Activated CD8-positive, alpha-beta memory T cell treated with anti-CD3 and anti-CD28 coated beads, Interleukin-2, amount 50 U/mL, for 1 hour (primary cell): ENCODE data around the gene PIK3AP1.
"Not testable (repeated sequence)": the region's sequence is repeated elsewhere in the genome, so short reads cannot be mapped to it uniquely, and the experiment has no call there.

Experiments
- DNase-seq: peaks from one replicate; pipeline ENCODE4 v3.0.0-alpha.2; 2020; ENCODE audit errors: extremely low read depth

Gene PIK3AP1

GRCh38 chr10:96724621-96725020 is 4.3 kb upstream of the PIK3AP1 start:
- DNase-seq: no peak

GRCh38 chr10:96721207-96721572 is 876 bp upstream of the PIK3AP1 start:
- no peak for DNase-seq

GRCh38 chr10:96719850-96720421 is 378 bp downstream of the PIK3AP1 start:
- DNase-seq: peak; percentile 8

- no peak for DNase-seq
Measured at GRCh38 chr10:96719200-96719599, 1.1 kb downstream of the PIK3AP1 start.

- no peak for DNase-seq
Measured at GRCh38 chr10:96718304-96718990, 1.9 kb downstream of the PIK3AP1 start.

- no peak for DNase-seq
Measured at GRCh38 chr10:96716390-96716789, 3.9 kb downstream of the PIK3AP1 start.

GRCh38 chr10:96714746-96715255 is 5.5 kb downstream of the PIK3AP1 start:
- no peak for DNase-seq

- no peak for DNase-seq
Measured at GRCh38 chr10:96714031-96714590, 6.2 kb downstream of the PIK3AP1 start.

- DNase-seq: no peak
Measured at GRCh38 chr10:96712662-96713271, 7.5 kb downstream of the PIK3AP1 start.

- no peak for DNase-seq
Measured at GRCh38 chr10:96711048-96711728, 9.1 kb downstream of the PIK3AP1 start.

- no peak for DNase-seq
Measured at GRCh38 chr10:96709525-96709924, 10.8 kb downstream of the PIK3AP1 start.

- no peak for DNase-seq
Measured at GRCh38 chr10:96708996-96709395, 11.3 kb downstream of the PIK3AP1 start.

- DNase-seq: no peak
Measured at GRCh38 chr10:96708456-96708855, 11.9 kb downstream of the PIK3AP1 start.

- no peak for DNase-seq
Measured at GRCh38 chr10:96706331-96706853, 13.9 kb downstream of the PIK3AP1 start.

GRCh38 chr10:96705134-96705533 is 15.2 kb downstream of the PIK3AP1 start:
- no peak for DNase-seq

- no peak for DNase-seq
Measured at GRCh38 chr10:96704563-96704962, 15.8 kb downstream of the PIK3AP1 start.

- DNase-seq: no peak
Measured at GRCh38 chr10:96703358-96703757, 17.0 kb downstream of the PIK3AP1 start.

- no peak for DNase-seq
Measured at GRCh38 chr10:96701265-96701664, 19.0 kb downstream of the PIK3AP1 start.

- DNase-seq: no peak
Measured at GRCh38 chr10:96700374-96701099, 19.8 kb downstream of the PIK3AP1 start.

- DNase-seq: no peak
Measured at GRCh38 chr10:96699613-96700012, 20.7 kb downstream of the PIK3AP1 start.

GRCh38 chr10:96698305-96698704 is 22.0 kb downstream of the PIK3AP1 start:
- not testable (repeated sequence) for DNase-seq
